ENCODE data around the gene USP34.

- no peak for TF ChIP-seq CTCF (IDR thresholded peaks at IDR 0.05 in 2 of 3, conservative IDR thresholded peaks at IDR 0.05 in 1 of 3; ENCODE audit: insufficient read depth in 2 of 3, low read depth in 1 of 3, low read length in 3 of 3)
- no peak for TF ChIP-seq XRCC3 (IDR thresholded peaks at IDR 0.05)
- no peak for TF ChIP-seq ETV5 (CRISPR knock-in tag; IDR thresholded peaks at IDR 0.05; ENCODE audit: low read depth)
- no peak for TF ChIP-seq HBP1 (CRISPR knock-in tag; IDR thresholded peaks at IDR 0.05)
- TF ChIP-seq EZH2 (IDR thresholded peaks at IDR 0.05; ENCODE audit: borderline replicate concordance, low read depth, low read length), result no peak
- TF ChIP-seq MYC (IDR thresholded peaks at IDR 0.05; ENCODE audit: low read depth, low read length), result no peak
- TF ChIP-seq MYC (CRISPR knock-in tag; IDR thresholded peaks at IDR 0.05; ENCODE audit: borderline replicate concordance, low read depth), result no peak
- TF ChIP-seq MEF2A (IDR thresholded peaks at IDR 0.05; ENCODE audit: control insufficient read depth, low read depth, low read length), result no peak
Observed at GRCh38 chr2:61161888-61162287, 309.0 kb downstream of the USP34 start, which contains the start of gene C2orf74.

Measured in K562 (cell line).